Measurements from ENCODE around the gene AKIRIN1. TPM values are rescaled to one million over a fixed set of nuclear protein-coding genes. Genes with fewer than 3 reads are reported as not detected.
"Not testable (repeated sequence)": the region's sequence is repeated elsewhere in the genome, so short reads cannot be mapped to it uniquely, and the experiment has no call there.

Gene AKIRIN1
- total RNA-seq, 1 donor from 2014 or later = 37.9 TPM

DNA sequence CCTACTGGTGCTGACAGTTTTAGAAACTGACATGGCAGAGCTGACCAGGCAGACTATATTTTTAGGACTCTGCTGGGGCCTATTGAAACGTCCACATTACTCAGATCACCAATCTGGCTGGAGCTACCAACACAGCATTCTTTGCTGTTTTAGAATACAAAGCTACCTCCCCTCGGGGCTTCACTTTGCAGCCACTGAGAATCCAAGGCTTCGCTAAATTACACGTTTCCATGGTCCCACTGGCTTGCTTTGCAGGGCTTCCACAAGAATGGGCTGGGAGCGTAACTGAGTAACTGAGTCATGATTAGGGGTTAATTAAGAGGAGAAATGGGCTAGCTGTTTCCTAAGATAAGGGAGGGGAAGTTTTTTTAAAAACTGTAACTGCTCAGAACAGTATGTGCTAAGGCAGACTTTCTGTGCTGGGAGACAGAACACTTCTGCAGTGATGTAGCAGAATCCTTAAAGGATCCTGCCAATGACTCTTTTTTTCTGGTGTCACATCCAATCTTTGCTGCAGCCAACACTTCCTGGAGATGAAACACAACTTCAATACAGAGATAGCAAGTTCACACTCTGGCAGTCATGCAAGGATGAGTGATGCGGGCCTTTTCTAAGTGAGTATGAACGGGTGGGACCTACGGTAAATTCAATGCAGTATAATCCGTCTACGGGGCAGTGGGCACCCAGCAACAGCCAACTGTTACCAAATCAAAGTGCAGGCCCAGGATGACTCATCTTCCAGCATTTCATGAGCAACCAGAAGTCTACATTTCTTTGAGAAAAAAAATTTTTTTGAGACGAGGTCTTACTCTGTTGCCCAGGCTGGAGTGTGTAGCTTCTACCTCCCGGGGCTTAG lies 56.5 kb downstream of the AKIRIN1 start:
- no peak overlapping the region for H3K4me3 ChIP-seq (ENCODE audit: low read depth, low read length)
- no peaks in the 10 kb centered on the region for H3K27me3 ChIP-seq (ENCODE audit: control insufficient read depth, insufficient read depth, low read length)
- no peak for TF ChIP-seq CTCF (IDR thresholded peaks at IDR 0.05; ENCODE audit: insufficient read depth, low read length, severe bottlenecking)
- FAIRE-seq (no peak), DNase-seq (ENCODE audit: low read depth) (peak; percentile 47)
- H3K36me3 ChIP-seq (ENCODE audit: control insufficient read depth, insufficient read depth, low read length) = no peaks in the 10 kb centered on the region

- FAIRE-seq (no peak), DNase-seq (ENCODE audit: low read depth) (no peak)
- no peak for TF ChIP-seq CTCF (IDR thresholded peaks at IDR 0.05; ENCODE audit: insufficient read depth, low read length, severe bottlenecking)
- H3K36me3 ChIP-seq (ENCODE audit: control insufficient read depth, insufficient read depth, low read length) = no peaks in the 10 kb centered on the region
- H3K27me3 ChIP-seq (ENCODE audit: control insufficient read depth, insufficient read depth, low read length) = no peaks in the 10 kb centered on the region
- no peak overlapping the region for H3K4me3 ChIP-seq (ENCODE audit: low read depth, low read length)
Measured at GRCh38 chr1:39048745-39049370, 57.8 kb downstream of the AKIRIN1 start.

GRCh38 chr1:39050001-39050400 lies 58.9 kb downstream of the AKIRIN1 start:
- no peak for DNase-seq (ENCODE audit: low read depth)
- FAIRE-seq = no peak

GRCh38 chr1:39051193-39051850 lies 60.2 kb downstream of the AKIRIN1 start:
- FAIRE-seq = not testable (repeated sequence)

More at GRCh38 chr1:39050001-39050400, 58.9 kb downstream of the AKIRIN1 start:
- H3K36me3 ChIP-seq (ENCODE audit: control insufficient read depth, insufficient read depth, low read length) = no peaks in the 10 kb centered on the region
- no peaks in the 10 kb centered on the region for H3K27me3 ChIP-seq (ENCODE audit: control insufficient read depth, insufficient read depth, low read length)
- no peak for TF ChIP-seq CTCF (IDR thresholded peaks at IDR 0.05; ENCODE audit: insufficient read depth, low read length, severe bottlenecking)
- H3K4me3 ChIP-seq (ENCODE audit: low read depth, low read length) = no peak overlapping the region

DNA sequence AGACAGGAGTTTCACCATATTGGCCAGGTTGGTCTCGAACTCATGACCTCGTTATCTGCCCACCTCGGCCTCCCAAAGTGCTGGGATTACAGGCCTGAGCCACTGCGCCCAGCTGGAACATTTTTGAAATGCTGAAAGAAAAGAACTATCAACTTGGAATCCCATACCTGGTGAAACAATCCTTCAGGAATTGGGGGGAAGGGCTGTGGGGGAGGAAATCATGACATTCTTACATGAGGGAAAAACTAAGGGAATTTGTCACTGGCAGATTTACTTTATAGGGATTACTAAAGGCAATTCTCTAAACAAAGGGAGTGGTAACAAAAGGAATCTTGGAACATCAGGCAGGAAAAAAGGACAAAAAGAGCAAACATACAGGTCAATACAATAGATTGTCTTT lies 60.9 kb downstream of the AKIRIN1 start:
- no peaks in the 10 kb centered on the region for H3K36me3 ChIP-seq (ENCODE audit: control insufficient read depth, insufficient read depth, low read length)
- no peaks in the 10 kb centered on the region for H3K27me3 ChIP-seq (ENCODE audit: control insufficient read depth, insufficient read depth, low read length)
- TF ChIP-seq CTCF (IDR thresholded peaks at IDR 0.05; ENCODE audit: insufficient read depth, low read length, severe bottlenecking) = no peak
- no peak for DNase-seq (ENCODE audit: low read depth)
- no peak overlapping the region for H3K4me3 ChIP-seq (ENCODE audit: low read depth, low read length)
- no peak for FAIRE-seq

More at GRCh38 chr1:39051193-39051850, 60.2 kb downstream of the AKIRIN1 start:
- not testable (repeated sequence) for H3K27me3 ChIP-seq (ENCODE audit: control insufficient read depth, insufficient read depth, low read length); H3K36me3 ChIP-seq (ENCODE audit: control insufficient read depth, insufficient read depth, low read length); DNase-seq (ENCODE audit: low read depth); H3K4me3 ChIP-seq (ENCODE audit: low read depth, low read length)

GRCh38 chr1:39055213-39055710 lies 64.2 kb downstream of the AKIRIN1 start:
- not testable (repeated sequence) for H3K36me3 ChIP-seq (ENCODE audit: control insufficient read depth, insufficient read depth, low read length); DNase-seq (ENCODE audit: low read depth); H3K4me3 ChIP-seq (ENCODE audit: low read depth, low read length); H3K27me3 ChIP-seq (ENCODE audit: control insufficient read depth, insufficient read depth, low read length); FAIRE-seq

Other genes with a start within 250 kb of the AKIRIN1 start
- 21.0 and 23.4 TPM in 2 replicates for gene RRAGC, start 131.5 kb upstream of the AKIRIN1 start, total RNA-seq
- 11.6 and 15.8 TPM in 2 replicates for gene MYCBP, start 117.9 kb upstream of the AKIRIN1 start, total RNA-seq
- 0.26 TPM in 1 of 2 replicates, not detected in the other for gene GJA9, start 109.7 kb upstream of the AKIRIN1 start, total RNA-seq
- 5.0 and 18.7 TPM in 2 replicates for gene RHBDL2, start 49.4 kb upstream of the AKIRIN1 start, total RNA-seq
- gene NDUFS5, start 35.1 kb downstream of the AKIRIN1 start, total RNA-seq = 417 and 613 TPM in 2 replicates
- 163 and 228 TPM in 2 replicates for gene MACF1, start 213.4 kb downstream of the AKIRIN1 start, total RNA-seq